Mesenteric fat pad (tissue), 1 donor: ENCODE results near the gene RNPEP. TPM values are rescaled to one million over a fixed set of nuclear protein-coding genes. Genes with fewer than 3 reads are reported as not detected.
"Not testable (repeated sequence)": the region's sequence is repeated elsewhere in the genome, so short reads cannot be mapped to it uniquely, and the experiment has no call there.

Experiments
- DNase-seq: peaks from one replicate; pipeline ENCODE4 v3.0.0-alpha.2; 2020; ENCODE audit warnings: low spot score
- total RNA-seq: library from RNA; stranded (reverse); fragmentation: NEBNext Ultra II Directional; extraction: Animal tissue kit (Norgen Biotek cat#: 25700); gene quantifications from one replicate; pipeline ENCODE4 v1.2.1, GENCODE V29; 2021
- donor health status: DM: yes; HTN: yes; CAD: no.

Gene RNPEP
- total RNA-seq, 1 donor from 2014 or later = 40.7 TPM

- DNase-seq = no peak
These were observed 26.7 kb upstream of the RNPEP start for GRCh38 chr1:201955729-201956143.

GRCh38 chr1:201958348-201958747, 24.1 kb upstream of the RNPEP start:
- DNase-seq = no peak

- DNase-seq = not testable (repeated sequence)
These were observed 20.1 kb upstream of the RNPEP start for GRCh38 chr1:201962382-201962781.

GRCh38 chr1:201964261-201964660, 18.2 kb upstream of the RNPEP start:
- no peak for DNase-seq

- no peak for DNase-seq
These were observed 16.3 kb upstream of the RNPEP start for GRCh38 chr1:201966171-201966570.

GRCh38 chr1:201968202-201968925, 14.1 kb upstream of the RNPEP start:
- DNase-seq = no peak

- DNase-seq = no peak
These were observed 11.9 kb upstream of the RNPEP start for GRCh38 chr1:201970334-201971159.

- DNase-seq = peak; percentile 93
These were observed 296 bp upstream of the RNPEP start for GRCh38 chr1:201982082-201982622.

- no peak for DNase-seq
These were observed 945 bp downstream of the RNPEP start for GRCh38 chr1:201983380-201983805.

- no peak for DNase-seq
These were observed 2.0 kb downstream of the RNPEP start for GRCh38 chr1:201984446-201984845.

- DNase-seq = peak; percentile 28
These were observed 2.9 kb downstream of the RNPEP start for GRCh38 chr1:201985355-201985754.

GRCh38 chr1:201988601-201989000, 6.2 kb downstream of the RNPEP start:
- DNase-seq = peak; percentile 82

- DNase-seq = peak; percentile 59
These were observed 7.1 kb downstream of the RNPEP start for GRCh38 chr1:201989354-201990128.

- peak; percentile 11 for DNase-seq
These were observed 8.0 kb downstream of the RNPEP start for GRCh38 chr1:201990427-201990826.

- DNase-seq = no peak
These were observed 17.3 kb downstream of the RNPEP start for GRCh38 chr1:201999625-202000238.

- DNase-seq = no peak
These were observed 20.1 kb downstream of the RNPEP start for GRCh38 chr1:202002507-202002906.

- DNase-seq = no peak
These were observed 22.3 kb downstream of the RNPEP start for GRCh38 chr1:202004711-202005110.

- DNase-seq = no peak
These were observed 23.5 kb downstream of the RNPEP start for GRCh38 chr1:202005958-202006357.

- DNase-seq = no peak
These were observed 24.9 kb downstream of the RNPEP start for GRCh38 chr1:202007304-202007703.

- no peak for DNase-seq
These were observed 25.5 kb downstream of the RNPEP start for GRCh38 chr1:202007805-202008489.
